ENCODE results near the gene TMX1. TPM values are rescaled to one million over a fixed set of nuclear protein-coding genes. Genes with fewer than 3 reads are reported as not detected.

TMX1 gene, protein sequence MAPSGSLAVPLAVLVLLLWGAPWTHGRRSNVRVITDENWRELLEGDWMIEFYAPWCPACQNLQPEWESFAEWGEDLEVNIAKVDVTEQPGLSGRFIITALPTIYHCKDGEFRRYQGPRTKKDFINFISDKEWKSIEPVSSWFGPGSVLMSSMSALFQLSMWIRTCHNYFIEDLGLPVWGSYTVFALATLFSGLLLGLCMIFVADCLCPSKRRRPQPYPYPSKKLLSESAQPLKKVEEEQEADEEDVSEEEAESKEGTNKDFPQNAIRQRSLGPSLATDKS
- total RNA-seq: 47.7 and 52.2 TPM in 2 replicates

GRCh38 chr14:51239813-51240803 is at the start of gene TMX1:
Gene TMX1 (plus strand): TSS chr14:51240247. CDS start chr14:51240293, 46 bp downstream.

Other genes with a start within 250 kb of the TMX1 start
- gene TRIM9, start 145.1 kb upstream of the TMX1 start, total RNA-seq: 0.21 TPM in 1 of 2 replicates, not detected in the other

All from tracheal epithelial cell (primary cell).